Measurements from ENCODE around the gene IL19. TPM values are rescaled to one million over a fixed set of nuclear protein-coding genes. Genes with fewer than 3 reads are reported as not detected.

Gene IL19
- total RNA-seq, 1 donor from 2014 or later, result not detected

DNA sequence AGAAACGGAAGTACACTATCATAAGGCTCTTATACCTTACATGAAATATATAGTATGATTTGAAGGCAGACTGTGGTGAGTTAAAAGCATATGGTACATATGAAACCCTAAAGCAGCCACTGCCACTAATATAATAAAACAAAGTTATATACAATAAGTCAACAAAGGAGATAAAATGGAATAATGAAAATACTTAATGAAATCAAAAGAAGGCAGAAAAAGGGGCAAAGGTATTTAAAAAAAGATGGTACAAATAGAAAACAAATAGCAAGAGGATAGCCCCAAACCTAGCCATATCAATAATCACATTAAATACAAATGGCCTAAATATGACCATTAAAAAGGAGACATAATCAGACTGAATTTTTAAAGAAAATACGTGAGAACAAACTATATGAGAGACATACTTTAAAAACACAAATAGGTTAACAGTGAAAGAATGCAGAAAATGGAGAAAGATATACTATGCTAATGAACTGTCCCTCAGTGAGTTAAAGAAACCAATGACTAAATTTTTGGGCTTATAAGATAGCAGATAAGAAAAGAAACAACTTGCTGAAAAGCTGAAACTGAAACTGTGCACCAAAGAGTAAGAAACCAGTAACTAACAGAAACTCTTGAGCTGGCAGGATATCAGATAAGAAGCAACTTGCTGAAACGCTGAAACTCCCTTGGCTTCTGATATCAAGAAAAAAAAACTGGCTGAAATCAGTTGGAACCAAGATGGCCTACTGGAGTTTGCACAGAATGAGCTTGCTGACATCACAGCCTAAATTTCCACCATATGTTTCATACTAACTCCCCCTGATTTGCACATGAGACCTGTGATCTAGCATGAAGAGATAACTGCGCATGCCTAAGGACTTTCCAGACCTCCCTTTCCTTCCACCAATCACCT lies 46.1 kb downstream of the IL19 start:
- Mint-ChIP-seq H3K4me1 (ENCODE audit: unreplicated experiment) (no peaks in the 10 kb centered on the region), H3K9me3 (ENCODE audit: unreplicated experiment) (peaks cover 10% of the 10 kb centered on the region), H3K4me3 (ENCODE audit: unreplicated experiment) (no peak overlapping the region), H3K27ac (ENCODE audit: unreplicated experiment) (no peak overlapping the region), H3K36me3 (ENCODE audit: unreplicated experiment) (no peaks in the 10 kb centered on the region), H3K27me3 (ENCODE audit: unreplicated experiment) (peaks cover 8% of the 10 kb centered on the region)
- no peak for DNase-seq (ENCODE audit: extremely low spot score, unreplicated experiment)
- TF ChIP-seq, protein P1, sequence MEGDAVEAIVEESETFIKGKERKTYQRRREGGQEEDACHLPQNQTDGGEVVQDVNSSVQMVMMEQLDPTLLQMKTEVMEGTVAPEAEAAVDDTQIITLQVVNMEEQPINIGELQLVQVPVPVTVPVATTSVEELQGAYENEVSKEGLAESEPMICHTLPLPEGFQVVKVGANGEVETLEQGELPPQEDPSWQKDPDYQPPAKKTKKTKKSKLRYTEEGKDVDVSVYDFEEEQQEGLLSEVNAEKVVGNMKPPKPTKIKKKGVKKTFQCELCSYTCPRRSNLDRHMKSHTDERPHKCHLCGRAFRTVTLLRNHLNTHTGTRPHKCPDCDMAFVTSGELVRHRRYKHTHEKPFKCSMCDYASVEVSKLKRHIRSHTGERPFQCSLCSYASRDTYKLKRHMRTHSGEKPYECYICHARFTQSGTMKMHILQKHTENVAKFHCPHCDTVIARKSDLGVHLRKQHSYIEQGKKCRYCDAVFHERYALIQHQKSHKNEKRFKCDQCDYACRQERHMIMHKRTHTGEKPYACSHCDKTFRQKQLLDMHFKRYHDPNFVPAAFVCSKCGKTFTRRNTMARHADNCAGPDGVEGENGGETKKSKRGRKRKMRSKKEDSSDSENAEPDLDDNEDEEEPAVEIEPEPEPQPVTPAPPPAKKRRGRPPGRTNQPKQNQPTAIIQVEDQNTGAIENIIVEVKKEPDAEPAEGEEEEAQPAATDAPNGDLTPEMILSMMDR (IDR thresholded peaks at IDR 0.05), result no peak

DNA sequence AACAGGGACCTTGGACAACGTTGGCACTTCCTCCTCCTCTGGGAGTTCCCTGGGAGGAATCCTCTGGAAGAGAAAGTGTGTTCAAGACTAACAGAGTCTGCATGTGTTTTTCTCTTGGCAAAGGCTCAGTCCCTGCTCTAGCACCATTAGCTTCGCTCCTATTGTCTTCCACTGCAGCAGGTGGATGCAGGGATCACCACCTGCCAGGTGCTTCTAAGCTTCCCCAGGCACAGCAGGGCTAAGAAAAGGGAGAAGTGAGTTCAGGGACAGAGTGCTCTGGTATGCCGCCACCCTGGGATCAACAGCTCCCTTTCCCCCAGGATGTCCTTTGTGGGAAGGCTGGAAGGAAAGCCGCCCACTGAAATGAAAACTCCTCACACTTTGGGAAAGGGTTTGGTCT lies 50.9 kb downstream of the IL19 start:
- Mint-ChIP-seq H3K27ac (ENCODE audit: unreplicated experiment) (no peak overlapping the region), H3K27me3 (ENCODE audit: unreplicated experiment) (peaks cover 5% of the 10 kb centered on the region), H3K4me1 (ENCODE audit: unreplicated experiment) (peaks cover 11% of the 10 kb centered on the region), H3K4me3 (ENCODE audit: unreplicated experiment) (no peak overlapping the region), H3K36me3 (ENCODE audit: unreplicated experiment) (no peaks in the 10 kb centered on the region), H3K9me3 (ENCODE audit: unreplicated experiment) (no peaks in the 10 kb centered on the region)
- DNase-seq (ENCODE audit: extremely low spot score, unreplicated experiment), result no peak
- TF ChIP-seq, protein P1 (IDR thresholded peaks at IDR 0.05), result no peak

DNA sequence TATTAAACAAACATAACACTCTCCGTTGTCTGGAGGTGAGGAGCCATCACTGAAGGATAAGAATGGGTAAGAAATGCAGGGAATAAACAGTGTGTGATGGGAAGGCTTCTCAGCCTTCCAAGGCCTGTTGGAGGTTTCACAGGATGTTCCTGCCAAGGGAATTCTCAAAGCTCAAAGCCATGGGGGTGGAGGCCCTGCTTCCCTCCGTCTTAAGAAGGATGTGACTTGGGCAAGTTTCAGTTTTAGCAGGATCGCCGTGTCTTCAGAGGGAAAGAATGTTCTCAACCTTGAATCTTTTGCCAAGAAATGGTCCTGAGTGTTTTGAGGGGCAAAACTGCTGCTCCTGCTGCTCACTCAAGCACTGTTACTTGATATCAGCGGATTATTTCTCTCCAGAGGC lies 53.2 kb downstream of the IL19 start:
- no peak for DNase-seq (ENCODE audit: extremely low spot score, unreplicated experiment)
- H3K4me1 Mint-ChIP-seq (ENCODE audit: unreplicated experiment), result peaks cover 11% of the 10 kb centered on the region
- no peaks in the 10 kb centered on the region for H3K36me3 Mint-ChIP-seq (ENCODE audit: unreplicated experiment)
- H3K4me3 Mint-ChIP-seq (ENCODE audit: unreplicated experiment), result no peak overlapping the region
- TF ChIP-seq, protein P1 (IDR thresholded peaks at IDR 0.05), result no peak
- no peaks in the 10 kb centered on the region for H3K9me3 Mint-ChIP-seq (ENCODE audit: unreplicated experiment)
- peaks cover 3% of the 10 kb centered on the region for H3K27me3 Mint-ChIP-seq (ENCODE audit: unreplicated experiment)
- no peak overlapping the region for H3K27ac Mint-ChIP-seq (ENCODE audit: unreplicated experiment)

DNA sequence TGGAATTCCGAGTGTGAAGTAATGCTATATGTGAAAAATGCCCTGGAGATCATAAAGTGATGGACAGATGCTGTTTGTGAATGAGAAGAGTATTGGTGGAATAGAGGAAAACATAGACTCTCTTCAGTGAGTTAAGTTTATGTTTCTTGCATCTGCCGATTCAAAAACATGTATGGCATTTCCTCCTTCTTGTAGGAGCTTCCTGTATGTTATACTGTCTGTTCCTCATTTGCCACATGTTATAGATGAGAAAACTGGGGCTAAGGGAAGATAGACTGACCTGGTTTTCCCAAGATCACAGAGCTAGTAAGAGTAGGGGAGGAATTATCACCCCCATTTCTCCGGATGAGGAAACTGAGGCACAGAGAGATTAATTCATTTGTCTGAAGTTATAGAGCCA lies 53.8 kb downstream of the IL19 start:
- Mint-ChIP-seq H3K4me3 (ENCODE audit: unreplicated experiment) (no peak overlapping the region), H3K36me3 (ENCODE audit: unreplicated experiment) (no peaks in the 10 kb centered on the region), H3K4me1 (ENCODE audit: unreplicated experiment) (peaks cover 11% of the 10 kb centered on the region), H3K9me3 (ENCODE audit: unreplicated experiment) (no peaks in the 10 kb centered on the region), H3K27ac (ENCODE audit: unreplicated experiment) (no peak overlapping the region), H3K27me3 (ENCODE audit: unreplicated experiment) (peaks cover 3% of the 10 kb centered on the region)
- no peak for DNase-seq (ENCODE audit: extremely low spot score, unreplicated experiment)
- TF ChIP-seq, protein P1 (IDR thresholded peaks at IDR 0.05), result no peak

DNA sequence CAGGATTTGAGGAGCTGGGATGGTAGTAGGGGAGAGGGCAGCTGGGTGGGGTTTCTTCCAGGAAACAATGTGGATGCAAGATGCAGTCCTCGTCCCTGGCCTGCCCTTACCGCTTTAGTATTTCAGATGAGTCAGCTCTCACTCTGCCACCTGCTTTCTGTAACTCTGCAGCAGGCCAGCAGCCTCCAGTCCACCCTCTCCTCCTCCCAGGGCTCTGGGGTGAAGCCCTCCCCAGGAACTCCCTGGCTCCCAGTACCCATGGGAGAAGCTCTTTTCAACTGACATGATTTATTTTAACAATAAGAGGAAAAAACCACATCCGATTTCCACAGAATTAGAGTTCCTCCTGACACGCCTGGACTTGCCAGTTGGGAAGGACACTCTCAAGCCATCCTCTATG lies 55.8 kb downstream of the IL19 start:
- Mint-ChIP-seq H3K36me3 (ENCODE audit: unreplicated experiment) (no peaks in the 10 kb centered on the region), H3K27me3 (ENCODE audit: unreplicated experiment) (peaks cover 9% of the 10 kb centered on the region), H3K9me3 (ENCODE audit: unreplicated experiment) (no peaks in the 10 kb centered on the region), H3K4me3 (ENCODE audit: unreplicated experiment) (no peak overlapping the region), H3K4me1 (ENCODE audit: unreplicated experiment) (peaks cover 11% of the 10 kb centered on the region), H3K27ac (ENCODE audit: unreplicated experiment) (peak overlapping the region; percentile 35)
- TF ChIP-seq, protein P1 (IDR thresholded peaks at IDR 0.05), result no peak
- no peak for DNase-seq (ENCODE audit: extremely low spot score, unreplicated experiment)
